Ovary (tissue), 9 donors: Measurements from ENCODE around the gene MROH7. TPM values are rescaled to one million over a fixed set of nuclear protein-coding genes. Genes with fewer than 3 reads are reported as not detected.

Experiments used
- DNase-seq, 5 donors: peaks; one replicate each; pipeline ENCODE4 v3.0.0-alpha.2; 2019 to 2020
- H3K27ac ChIP-seq, 2 donors: fragments of 200-600 bp; one replicate each; pipeline versions ENCODE4 v1.5.1 to v1.8.0; 2019 to 2022
- H3K27me3 ChIP-seq: fragments of 200-600 bp; one replicate; pipeline ENCODE4 v1.8.0; 2022
- H3K36me3 ChIP-seq: fragments of 200-600 bp; sonication (generic); one replicate; pipeline ENCODE4 v1.5.1; 2019
- H3K4me1 ChIP-seq: one replicate; pipeline ENCODE4 v1.8.1; 2013; ENCODE audit warnings: mild to moderate bottlenecking, moderate library complexity; ENCODE audit not compliant: insufficient read depth
- H3K4me3 ChIP-seq: fragments of 200-600 bp; sonication (generic); one replicate; pipeline ENCODE4 v1.5.1; 2017
- H3K9me3 ChIP-seq, 2 donors: fragments of 200-600 bp in 1 of 2; sonication (generic) in 1 of 2; one replicate each; pipeline versions ENCODE4 v1.5.1 to v1.8.1; 2013 to 2019; ENCODE audit warnings: mild to moderate bottlenecking in 1 of 2, moderate library complexity in 1 of 2
- EP300 ChIP-seq: sonication (generic); formaldehyde crosslinking; IDR thresholded peaks from one replicate; pipeline ENCODE4 v1.6.1; 2017; ENCODE audit warnings: antibody characterized with exemption
- POLR2A ChIP-seq: fragments of 450-650 bp; IDR thresholded peaks from one replicate; pipeline ENCODE4 v1.6.1; 2017; ENCODE audit warnings: antibody characterized with exemption, mild to moderate bottlenecking, moderate library complexity
- WGBS, 3 donors: extraction: QIAGEN DNeasy Blood & Tissue Kit in 1 of 3; methylation state at CpG; one replicate each; pipeline versions ENCODE4 v1.1.5 to v1.1.7; 2013 to 2017; 5-methylcytosine and 5-hydroxymethylcytosine counted together
- intact Hi-C, 4 donors: fragments of 100-400 bp; cut with DNase I; formaldehyde crosslinking; loops; one replicate each; pipeline versions ENCODE4 v1.11.0 to v1.15.1; 2022 to 2023
- polyA plus RNA-seq, 2 donors: library from polyadenylated mRNA; stranded (reverse); fragments of 200-250 nt in 1 of 2; fragments of 350-450 nt in 1 of 2; fragmentation: Illumina TruSeq in 1 of 2; extraction: RNeasy Lipid Tissue Mini Kit (QIAGEN cat#74804) in 1 of 2; gene quantifications; one replicate each; pipeline ENCODE4 v1.2.3, GENCODE V29; 2013 to 2014
- total RNA-seq, 7 donors: library from RNA; depleted of rRNA in 2 of 7; stranded (reverse); fragments of >200 nt in 2 of 7; fragmentation: NEBNext Ultra II Directional in 3 of 7; extraction: Animal tissue kit (Norgen Biotek cat#: 25700) in 3 of 7; gene quantifications; one replicate each; pipeline versions ENCODE4 v1.1.0 to v1.2.4, GENCODE V29; 2016 to 2023
- TF ChIP-seq, protein P1 (sequence below), 3 donors: fragments of 450-650 bp in 2 of 3; fragments of 200-600 bp in 1 of 3; IDR thresholded peaks; one replicate each; pipeline versions ENCODE4 v1.5.1 to v1.8.0; 2016 to 2022; ENCODE audit warnings: antibody characterized with exemption in 3 of 3, mild to moderate bottlenecking in 1 of 3
- donor health status: DM: no; HTN: no; CAD: no; lungs with moderate emphysema.
- donor health status: DM: no; HTN: no; CAD: no.
- donor health status: Bipolar disorder and iron deficiency.
- donor health status: DM: yes; HTN: yes; CAD: no.
- donor health status: DM: no; HTN: no; CAD: no.
- donor health status: DM: yes; HTN: yes; CAD: no.

Gene MROH7
- total and polyA plus RNA-seq, 9 donors: 3.1 to 20.9 (median 9.3) TPM

DNA sequence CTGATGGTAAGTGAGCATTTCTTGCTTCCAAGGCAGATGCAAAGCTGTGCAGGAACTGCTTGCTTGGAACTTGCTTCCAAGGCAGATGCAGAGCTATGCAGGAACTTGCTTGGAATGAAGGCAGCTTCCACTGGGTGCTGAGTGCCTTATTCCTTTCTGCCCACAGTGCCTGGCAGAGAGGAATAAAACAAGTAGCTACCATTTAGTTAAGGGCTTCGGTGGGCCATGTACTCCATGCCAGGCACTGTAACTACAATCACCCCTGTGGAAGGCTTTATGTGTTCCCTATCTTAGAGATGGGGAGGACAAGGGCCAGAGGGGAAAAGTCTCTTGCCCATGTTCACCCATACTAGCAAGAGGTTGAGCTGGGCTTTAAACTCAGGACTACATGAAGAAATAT lies 8.3 kb downstream of the MROH7 start:
- intact Hi-C loops: no loop called here
- no peaks in the 10 kb centered on the region for H3K9me3 ChIP-seq
- no peak overlapping the region for H3K27ac ChIP-seq
- no peak for TF ChIP-seq EP300
- TF ChIP-seq POLR2A: no peak
- TF ChIP-seq, protein P1, sequence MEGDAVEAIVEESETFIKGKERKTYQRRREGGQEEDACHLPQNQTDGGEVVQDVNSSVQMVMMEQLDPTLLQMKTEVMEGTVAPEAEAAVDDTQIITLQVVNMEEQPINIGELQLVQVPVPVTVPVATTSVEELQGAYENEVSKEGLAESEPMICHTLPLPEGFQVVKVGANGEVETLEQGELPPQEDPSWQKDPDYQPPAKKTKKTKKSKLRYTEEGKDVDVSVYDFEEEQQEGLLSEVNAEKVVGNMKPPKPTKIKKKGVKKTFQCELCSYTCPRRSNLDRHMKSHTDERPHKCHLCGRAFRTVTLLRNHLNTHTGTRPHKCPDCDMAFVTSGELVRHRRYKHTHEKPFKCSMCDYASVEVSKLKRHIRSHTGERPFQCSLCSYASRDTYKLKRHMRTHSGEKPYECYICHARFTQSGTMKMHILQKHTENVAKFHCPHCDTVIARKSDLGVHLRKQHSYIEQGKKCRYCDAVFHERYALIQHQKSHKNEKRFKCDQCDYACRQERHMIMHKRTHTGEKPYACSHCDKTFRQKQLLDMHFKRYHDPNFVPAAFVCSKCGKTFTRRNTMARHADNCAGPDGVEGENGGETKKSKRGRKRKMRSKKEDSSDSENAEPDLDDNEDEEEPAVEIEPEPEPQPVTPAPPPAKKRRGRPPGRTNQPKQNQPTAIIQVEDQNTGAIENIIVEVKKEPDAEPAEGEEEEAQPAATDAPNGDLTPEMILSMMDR (IDR thresholded peaks at IDR 0.05): no peak
- 88 to 97% (median 94%) methylated on average over 1 of the region's 1 CpG for WGBS, 3 donors
- DNase-seq: no peak
- no peak overlapping the region for H3K4me3 ChIP-seq
- no peaks in the 10 kb centered on the region for H3K27me3 ChIP-seq
- no peaks in the 10 kb centered on the region for H3K36me3 ChIP-seq
- no peaks in the 10 kb centered on the region for H3K4me1 ChIP-seq

DNA sequence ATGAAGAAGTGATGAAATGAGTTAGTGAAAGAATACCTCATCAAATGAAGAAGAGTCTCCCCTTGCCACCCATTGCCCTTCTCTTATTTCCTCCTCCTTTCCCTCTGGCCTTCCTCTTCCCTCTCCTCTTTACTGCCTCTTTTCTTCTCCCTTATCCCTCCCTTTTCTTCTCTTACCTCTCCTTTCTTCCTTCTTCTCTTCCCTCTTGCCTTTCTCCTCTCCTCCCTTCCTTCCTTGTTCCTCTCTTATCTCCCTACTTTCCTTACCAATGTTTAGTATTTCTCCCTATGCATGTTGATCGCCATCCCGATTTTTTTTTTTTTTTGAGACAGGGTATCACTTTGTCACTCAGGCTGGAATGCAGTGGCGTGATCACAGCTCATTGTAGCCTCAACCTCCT lies 8.8 kb downstream of the MROH7 start:
- H3K36me3 ChIP-seq: no peaks in the 10 kb centered on the region
- no peak for DNase-seq
- intact Hi-C loops: no loop called here
- no peaks in the 10 kb centered on the region for H3K4me1 ChIP-seq
- no peak overlapping the region for H3K27ac ChIP-seq
- TF ChIP-seq, protein P1 (IDR thresholded peaks at IDR 0.05): no peak
- TF ChIP-seq POLR2A (no peak), EP300 (no peak)
- H3K9me3 ChIP-seq: no peaks in the 10 kb centered on the region
- no peak overlapping the region for H3K4me3 ChIP-seq
- 80 to 85% (median 83%) methylated on average over 3 of the region's 3 CpGs for WGBS, 3 donors
- no peaks in the 10 kb centered on the region for H3K27me3 ChIP-seq

DNA sequence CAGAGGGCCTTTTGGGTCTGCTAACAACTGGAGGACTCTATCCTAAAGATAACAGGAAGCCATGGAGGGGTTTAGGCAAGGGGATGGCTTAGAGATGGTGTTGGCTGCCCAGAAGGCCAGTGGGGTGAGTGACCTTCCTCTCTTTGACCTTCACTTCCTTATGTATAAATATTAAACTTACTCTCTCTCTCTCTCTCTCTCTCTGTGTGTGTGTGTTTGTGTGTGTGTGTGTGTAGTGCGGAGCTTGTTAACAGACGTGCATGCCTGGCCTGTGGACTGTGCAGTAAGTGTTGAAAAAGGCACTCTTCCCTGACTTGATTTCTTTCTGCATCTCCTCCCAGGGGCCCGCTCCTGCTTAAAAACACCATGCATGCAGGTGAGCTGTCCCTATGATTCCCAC lies 10.0 kb downstream of the MROH7 start:
- H3K4me1 ChIP-seq: no peaks in the 10 kb centered on the region
- intact Hi-C loops: no loop called here
- no peaks in the 10 kb centered on the region for H3K27me3 ChIP-seq
- no peaks in the 10 kb centered on the region for H3K9me3 ChIP-seq
- DNase-seq: no peak
- WGBS, 3 donors: 60 to 87% (median 85%) methylated on average over 3 of the region's 3 CpGs
- no peak overlapping the region for H3K27ac ChIP-seq
- H3K4me3 ChIP-seq: no peak overlapping the region
- TF ChIP-seq, protein P1 (IDR thresholded peaks at IDR 0.05): no peak
- TF ChIP-seq POLR2A (no peak), EP300 (no peak)
- no peaks in the 10 kb centered on the region for H3K36me3 ChIP-seq

DNA sequence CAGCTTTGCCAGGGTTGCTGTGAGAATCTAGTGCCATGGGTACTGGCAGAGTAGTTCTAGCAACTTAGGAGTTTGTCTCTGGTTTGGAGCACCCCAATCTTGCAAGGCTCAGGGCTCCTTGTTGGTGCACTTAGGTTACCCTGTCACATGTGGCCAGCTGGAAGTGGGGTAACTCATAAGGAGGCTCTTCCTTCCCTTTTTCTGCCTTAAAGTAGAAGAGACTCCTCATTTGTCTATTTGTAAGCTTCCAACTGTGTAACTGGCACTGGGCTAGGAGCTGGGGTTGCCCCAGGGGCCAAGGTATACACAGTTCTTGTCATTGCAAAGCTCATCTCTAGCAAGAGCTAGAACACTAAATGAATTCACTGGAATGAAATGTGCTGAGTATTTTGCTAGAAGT lies 10.6 kb downstream of the MROH7 start:
- no peak for TF ChIP-seq POLR2A
- TF ChIP-seq, protein P1 (IDR thresholded peaks at IDR 0.05): no peak
- Histone ChIP-seq H3K27me3 (no peaks in the 10 kb centered on the region), H3K36me3 (no peaks in the 10 kb centered on the region), H3K9me3 (no peaks in the 10 kb centered on the region), H3K4me1 (no peaks in the 10 kb centered on the region), H3K27ac (no peak overlapping the region), H3K4me3 (no peak overlapping the region)
- intact Hi-C loops: no loop called here
- DNase-seq: no peak

DNA sequence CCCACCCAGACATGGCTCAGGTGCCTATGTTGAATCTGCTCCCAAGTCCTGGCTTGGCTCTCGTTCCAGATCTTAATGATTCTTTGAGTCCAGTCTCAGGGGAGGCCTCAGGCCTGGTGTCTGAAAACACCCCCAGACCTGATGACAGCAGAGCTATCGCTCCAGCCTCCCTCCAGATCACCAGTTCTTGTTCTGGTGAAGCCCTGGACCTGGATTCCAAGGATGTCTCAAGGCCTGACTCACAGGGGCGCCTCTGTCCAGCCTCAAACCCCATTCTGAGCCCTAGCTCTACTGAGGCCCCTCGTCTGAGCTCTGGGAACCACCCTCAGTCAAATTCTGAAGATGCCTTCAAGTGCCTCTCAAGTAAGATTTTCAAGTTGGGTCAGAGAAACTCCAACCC lies 11.4 kb downstream of the MROH7 start:
- DNase-seq: no peak
- Histone ChIP-seq H3K27ac (no peak overlapping the region), H3K36me3 (no peaks in the 10 kb centered on the region), H3K4me3 (no peak overlapping the region), H3K27me3 (no peaks in the 10 kb centered on the region), H3K9me3 (no peaks in the 10 kb centered on the region), H3K4me1 (no peaks in the 10 kb centered on the region)
- TF ChIP-seq EP300 (no peak), POLR2A (no peak)
- TF ChIP-seq, protein P1 (IDR thresholded peaks at IDR 0.05): no peak
- intact Hi-C loops: no loop called here
- WGBS, 3 donors: 90 to 96% (median 91%) methylated on average over 4 of the region's 4 CpGs
